Mesothelial cell of epicardium (in vitro differentiated cells): Measurements from ENCODE around the gene DGLUCY. TPM values are rescaled to one million over a fixed set of nuclear protein-coding genes. Genes with fewer than 3 reads are reported as not detected.
"Not testable (repeated sequence)": the region's sequence is repeated elsewhere in the genome, so short reads cannot be mapped to it uniquely, and the experiment has no call there.

ENCODE experiments used
- DNase-seq, 2 experiments: peaks; one replicate each; pipeline ENCODE4 v3.0.0; 2021; ENCODE audit warnings: low spot score in 2 of 2; ENCODE audit not compliant: unreplicated experiment in 2 of 2
- H3K27ac Mint-ChIP-seq: 2 replicates; pipeline ENCODE4 v1.8.0; 2021; ENCODE audit warnings: mixed read lengths
- H3K27me3 Mint-ChIP-seq: 2 replicates; pipeline ENCODE4 v1.8.0; 2021; ENCODE audit warnings: low read depth, mixed read lengths
- H3K36me3 Mint-ChIP-seq: 2 replicates; pipeline ENCODE4 v1.8.0; 2021; ENCODE audit warnings: mixed read lengths
- H3K4me1 Mint-ChIP-seq: 2 replicates; pipeline ENCODE4 v1.8.0; 2021; ENCODE audit warnings: mixed read lengths
- H3K4me3 Mint-ChIP-seq: 2 replicates; pipeline ENCODE4 v1.8.0; 2021; ENCODE audit warnings: mild to moderate bottlenecking, moderate library complexity, mixed read lengths
- H3K9me3 Mint-ChIP-seq: 2 replicates; pipeline ENCODE4 v1.8.0; 2021; ENCODE audit warnings: mixed read lengths
- total RNA-seq: library from RNA; stranded (reverse); gene quantifications from 3 replicates; pipeline ENCODE4 v1.2.1, GENCODE V29; 2021
- TF ChIP-seq, protein P1 (sequence below): fragments of 200-600 bp; sonication (generic); IDR thresholded peaks from one replicate; pipeline ENCODE4 v1.5.0; 2021; ENCODE audit warnings: antibody characterized with exemption; ENCODE audit not compliant: unreplicated experiment

Gene DGLUCY
- total RNA-seq, 1 donor from 2014 or later, result 64.1 TPM

GRCh38 chr14:91221270-91221669, 107.4 kb downstream of the DGLUCY start:
- Mint-ChIP-seq H3K27ac (no peak overlapping the region), H3K27me3 (no peaks in the 10 kb centered on the region), H3K9me3 (no peaks in the 10 kb centered on the region), H3K4me3 (no peak overlapping the region), H3K36me3 (peaks cover 19% of the 10 kb centered on the region), H3K4me1 (no peaks in the 10 kb centered on the region)
- no peak for DNase-seq
- TF ChIP-seq, protein P1, sequence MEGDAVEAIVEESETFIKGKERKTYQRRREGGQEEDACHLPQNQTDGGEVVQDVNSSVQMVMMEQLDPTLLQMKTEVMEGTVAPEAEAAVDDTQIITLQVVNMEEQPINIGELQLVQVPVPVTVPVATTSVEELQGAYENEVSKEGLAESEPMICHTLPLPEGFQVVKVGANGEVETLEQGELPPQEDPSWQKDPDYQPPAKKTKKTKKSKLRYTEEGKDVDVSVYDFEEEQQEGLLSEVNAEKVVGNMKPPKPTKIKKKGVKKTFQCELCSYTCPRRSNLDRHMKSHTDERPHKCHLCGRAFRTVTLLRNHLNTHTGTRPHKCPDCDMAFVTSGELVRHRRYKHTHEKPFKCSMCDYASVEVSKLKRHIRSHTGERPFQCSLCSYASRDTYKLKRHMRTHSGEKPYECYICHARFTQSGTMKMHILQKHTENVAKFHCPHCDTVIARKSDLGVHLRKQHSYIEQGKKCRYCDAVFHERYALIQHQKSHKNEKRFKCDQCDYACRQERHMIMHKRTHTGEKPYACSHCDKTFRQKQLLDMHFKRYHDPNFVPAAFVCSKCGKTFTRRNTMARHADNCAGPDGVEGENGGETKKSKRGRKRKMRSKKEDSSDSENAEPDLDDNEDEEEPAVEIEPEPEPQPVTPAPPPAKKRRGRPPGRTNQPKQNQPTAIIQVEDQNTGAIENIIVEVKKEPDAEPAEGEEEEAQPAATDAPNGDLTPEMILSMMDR, result no peak

DNA sequence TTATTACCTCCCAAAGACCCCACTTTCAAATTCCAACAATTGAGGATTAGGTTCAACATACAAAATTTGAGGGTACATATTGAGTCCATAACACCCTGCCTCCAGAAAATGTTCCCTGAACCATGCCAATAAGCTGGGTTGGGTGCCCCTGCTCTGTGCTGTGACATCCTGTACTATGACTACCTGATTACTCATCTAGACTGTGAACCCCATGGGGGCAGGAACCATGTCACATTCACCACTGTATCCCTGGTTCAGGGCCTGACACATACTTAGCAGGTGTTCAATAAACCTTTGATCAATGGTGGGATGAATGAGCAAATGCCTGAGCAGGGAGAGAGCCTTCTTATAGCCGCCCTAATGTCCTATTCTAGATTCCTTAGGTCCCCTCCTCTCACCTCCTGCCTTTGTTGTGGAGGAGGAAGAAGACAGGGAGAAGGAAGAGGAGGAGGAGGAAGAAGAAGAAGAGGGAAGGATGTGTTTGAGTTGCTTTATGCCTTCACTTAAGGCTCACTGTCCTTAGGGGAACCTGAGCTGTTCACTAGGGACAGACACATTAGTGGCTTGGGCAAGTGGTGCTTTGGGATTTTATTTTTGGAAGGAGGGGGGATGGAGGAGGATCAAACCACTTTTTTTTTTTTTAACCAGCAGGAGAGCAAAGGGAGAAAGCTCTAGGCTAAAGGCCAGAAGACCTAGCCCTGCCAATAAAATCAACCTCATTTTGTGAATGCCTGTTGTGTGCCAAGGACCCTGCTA, 109.3 kb downstream of the DGLUCY start:
- Mint-ChIP-seq H3K27me3 (no peaks in the 10 kb centered on the region), H3K4me1 (no peaks in the 10 kb centered on the region), H3K4me3 (no peak overlapping the region), H3K36me3 (peaks cover 15% of the 10 kb centered on the region), H3K9me3 (no peaks in the 10 kb centered on the region), H3K27ac (no peak overlapping the region)
- DNase-seq, result no peak
- TF ChIP-seq, protein P1, result no peak

GRCh38 chr14:91225025-91225424, 111.2 kb downstream of the DGLUCY start:
- Mint-ChIP-seq H3K27ac (no peak overlapping the region), H3K4me1 (no peaks in the 10 kb centered on the region), H3K4me3 (no peak overlapping the region), H3K27me3 (no peaks in the 10 kb centered on the region), H3K36me3 (peaks cover 15% of the 10 kb centered on the region), H3K9me3 (no peaks in the 10 kb centered on the region)
- TF ChIP-seq, protein P1, result no peak
- DNase-seq, result no peak

GRCh38 chr14:91226360-91226759, 112.5 kb downstream of the DGLUCY start:
- not testable (repeated sequence) for H3K27me3 Mint-ChIP-seq, H3K4me1 Mint-ChIP-seq, H3K9me3 Mint-ChIP-seq, DNase-seq, H3K4me3 Mint-ChIP-seq, H3K27ac Mint-ChIP-seq
- H3K36me3 Mint-ChIP-seq, result peaks cover 24% of the 10 kb centered on the region

DNA sequence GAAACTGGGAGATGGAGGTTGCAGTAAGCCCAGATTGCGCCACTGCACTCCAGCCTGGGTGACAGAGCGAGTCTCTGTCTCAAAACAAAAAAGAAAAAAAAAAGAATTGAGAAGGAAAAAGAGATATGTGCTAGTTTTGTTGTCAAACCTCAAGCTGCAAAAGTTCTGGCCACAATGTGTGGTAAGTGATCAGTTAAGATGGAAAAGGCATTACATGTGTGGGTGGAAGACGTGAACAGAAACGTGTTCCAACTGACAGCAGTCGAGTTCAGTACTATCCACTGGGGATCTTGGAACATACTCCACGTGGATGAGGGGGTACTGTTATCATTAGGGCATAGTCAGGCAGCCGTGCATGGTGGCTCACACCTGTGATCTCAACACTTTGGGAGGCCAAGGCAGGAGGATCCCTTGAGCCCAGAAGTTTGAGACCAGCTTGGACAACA, 113.3 kb downstream of the DGLUCY start:
- H3K36me3 Mint-ChIP-seq, result peaks cover 27% of the 10 kb centered on the region
- H3K27me3 Mint-ChIP-seq, result no peaks in the 10 kb centered on the region
- H3K4me1 Mint-ChIP-seq, result no peaks in the 10 kb centered on the region
- H3K9me3 Mint-ChIP-seq, result peaks cover 13% of the 10 kb centered on the region
- H3K4me3 Mint-ChIP-seq, result no peak overlapping the region
- DNase-seq, result no peak
- TF ChIP-seq, protein P1, result no peak
- no peak overlapping the region for H3K27ac Mint-ChIP-seq

DNA sequence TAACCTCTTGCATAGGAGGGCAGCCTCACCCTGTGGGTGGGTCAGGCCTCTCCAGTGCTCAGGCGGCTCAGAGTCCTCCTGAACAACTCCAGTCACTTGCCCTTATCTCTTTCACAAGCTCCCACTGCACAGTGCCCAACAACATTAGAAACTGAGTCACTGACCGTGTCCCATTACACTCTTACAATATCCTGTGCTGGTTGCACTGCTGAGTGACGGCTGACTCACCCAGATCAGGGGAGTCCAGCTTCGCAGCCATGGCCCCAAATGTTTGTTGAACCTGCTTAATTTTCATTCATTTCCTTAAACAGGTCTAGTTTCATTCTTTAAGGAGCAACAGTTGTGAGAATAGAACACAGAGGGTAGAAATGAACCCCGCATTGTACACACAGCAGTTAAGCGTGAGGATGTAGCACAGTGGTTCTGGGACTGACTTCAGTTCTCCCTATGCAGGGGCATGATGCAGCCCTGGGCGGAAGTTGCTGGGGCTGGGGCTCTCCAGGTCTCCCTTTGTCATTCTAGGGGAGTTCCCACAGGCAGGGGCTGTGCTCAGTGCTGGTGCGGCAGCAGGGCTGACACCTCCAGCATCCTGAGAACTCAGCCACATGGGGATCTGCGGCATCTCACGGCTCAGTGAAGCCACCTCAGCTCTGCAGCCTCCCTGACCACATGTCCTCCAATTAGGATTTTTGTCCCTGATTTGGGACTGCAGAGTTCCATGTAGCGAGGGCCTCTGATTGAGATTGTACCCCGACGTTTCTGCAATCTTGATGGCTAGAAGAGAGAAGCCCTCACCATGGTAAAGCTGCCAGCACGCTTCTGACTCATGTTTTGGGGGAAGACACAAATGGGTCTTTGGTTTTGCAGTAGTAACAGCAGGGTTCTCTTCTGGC, 114.5 kb downstream of the DGLUCY start:
- Mint-ChIP-seq H3K4me3 (no peak overlapping the region), H3K27ac (no peak overlapping the region), H3K4me1 (no peaks in the 10 kb centered on the region), H3K27me3 (no peaks in the 10 kb centered on the region), H3K36me3 (peaks cover 27% of the 10 kb centered on the region), H3K9me3 (peaks cover 17% of the 10 kb centered on the region)
- DNase-seq, result no peak
- TF ChIP-seq, protein P1, result no peak
